OCI-LY7 (cell line): ENCODE measurements around the gene LRPAP1.

Experiments used
- EZH2phosphoT487 ChIP-seq: fragments of 200-600 bp; sonication (generic); IDR thresholded peaks from 2 replicates; pipeline ENCODE4 v1.6.1; 2018; ENCODE audit warnings: low read depth, borderline replicate concordance, mild to moderate bottlenecking, mixed run types, antibody characterized with exemption, low read length, moderate library complexity, mixed read lengths
- TF ChIP-seq, protein P1 (sequence below): fragments of 200-600 bp; sonication (generic); conservative IDR thresholded peaks from 2 replicates; pipeline ENCODE4 v1.5.1; 2014; ENCODE audit warnings: mild to moderate bottlenecking, antibody characterized with exemption, low read length, moderate library complexity, mixed read lengths

DNA sequence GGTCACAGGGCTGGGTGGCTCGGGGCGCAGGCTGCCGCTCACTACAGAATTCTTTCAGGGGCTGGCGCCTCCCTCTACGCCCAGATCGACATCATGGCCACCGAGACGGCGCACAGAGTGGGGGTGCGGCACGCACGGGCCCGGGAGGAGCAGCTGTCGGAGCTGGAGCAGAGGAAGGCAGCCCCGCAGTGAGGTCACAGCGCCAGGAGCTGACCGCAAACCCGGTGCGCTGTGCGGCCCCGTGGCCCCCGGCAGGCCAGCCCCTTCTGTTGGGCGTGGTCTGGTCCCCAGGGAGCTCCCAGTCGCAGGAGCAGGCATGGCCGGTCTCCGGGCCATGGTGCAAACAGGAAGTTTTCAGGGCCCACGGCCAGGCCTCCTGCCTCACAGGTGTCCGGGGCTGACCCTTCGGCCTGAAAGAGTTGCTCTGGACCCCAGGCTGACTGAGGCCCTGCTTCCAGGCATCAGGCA, 31.6 kb downstream of the LRPAP1 start:
- TF ChIP-seq, protein P1, sequence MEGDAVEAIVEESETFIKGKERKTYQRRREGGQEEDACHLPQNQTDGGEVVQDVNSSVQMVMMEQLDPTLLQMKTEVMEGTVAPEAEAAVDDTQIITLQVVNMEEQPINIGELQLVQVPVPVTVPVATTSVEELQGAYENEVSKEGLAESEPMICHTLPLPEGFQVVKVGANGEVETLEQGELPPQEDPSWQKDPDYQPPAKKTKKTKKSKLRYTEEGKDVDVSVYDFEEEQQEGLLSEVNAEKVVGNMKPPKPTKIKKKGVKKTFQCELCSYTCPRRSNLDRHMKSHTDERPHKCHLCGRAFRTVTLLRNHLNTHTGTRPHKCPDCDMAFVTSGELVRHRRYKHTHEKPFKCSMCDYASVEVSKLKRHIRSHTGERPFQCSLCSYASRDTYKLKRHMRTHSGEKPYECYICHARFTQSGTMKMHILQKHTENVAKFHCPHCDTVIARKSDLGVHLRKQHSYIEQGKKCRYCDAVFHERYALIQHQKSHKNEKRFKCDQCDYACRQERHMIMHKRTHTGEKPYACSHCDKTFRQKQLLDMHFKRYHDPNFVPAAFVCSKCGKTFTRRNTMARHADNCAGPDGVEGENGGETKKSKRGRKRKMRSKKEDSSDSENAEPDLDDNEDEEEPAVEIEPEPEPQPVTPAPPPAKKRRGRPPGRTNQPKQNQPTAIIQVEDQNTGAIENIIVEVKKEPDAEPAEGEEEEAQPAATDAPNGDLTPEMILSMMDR: no peak
- no peak for TF ChIP-seq EZH2phosphoT487
